ES-I3 (cell line): ENCODE measurements around the gene PHEX.

Source experiments
- H3K36me3 ChIP-seq: 2 replicates; pipeline ENCODE4 v1.6.1; 2013; ENCODE audit warnings: mild to moderate bottlenecking, low read length, control low read depth, moderate library complexity; ENCODE audit not compliant: insufficient read depth
- H3K4me1 ChIP-seq: 2 replicates; pipeline ENCODE4 v1.6.1; 2013; ENCODE audit warnings: mild to moderate bottlenecking, control low read depth, low read length; ENCODE audit not compliant: insufficient read depth
- H3K9ac ChIP-seq: 2 replicates; pipeline ENCODE4 v1.6.1; 2013; ENCODE audit warnings: low read depth, mild to moderate bottlenecking, low read length, moderate library complexity
- H3K9me3 ChIP-seq: 2 replicates; pipeline ENCODE4 v1.6.1; 2013; ENCODE audit warnings: mild to moderate bottlenecking, low read length, moderate library complexity; ENCODE audit not compliant: control insufficient read depth, insufficient read depth

PHEX gene

DNA sequence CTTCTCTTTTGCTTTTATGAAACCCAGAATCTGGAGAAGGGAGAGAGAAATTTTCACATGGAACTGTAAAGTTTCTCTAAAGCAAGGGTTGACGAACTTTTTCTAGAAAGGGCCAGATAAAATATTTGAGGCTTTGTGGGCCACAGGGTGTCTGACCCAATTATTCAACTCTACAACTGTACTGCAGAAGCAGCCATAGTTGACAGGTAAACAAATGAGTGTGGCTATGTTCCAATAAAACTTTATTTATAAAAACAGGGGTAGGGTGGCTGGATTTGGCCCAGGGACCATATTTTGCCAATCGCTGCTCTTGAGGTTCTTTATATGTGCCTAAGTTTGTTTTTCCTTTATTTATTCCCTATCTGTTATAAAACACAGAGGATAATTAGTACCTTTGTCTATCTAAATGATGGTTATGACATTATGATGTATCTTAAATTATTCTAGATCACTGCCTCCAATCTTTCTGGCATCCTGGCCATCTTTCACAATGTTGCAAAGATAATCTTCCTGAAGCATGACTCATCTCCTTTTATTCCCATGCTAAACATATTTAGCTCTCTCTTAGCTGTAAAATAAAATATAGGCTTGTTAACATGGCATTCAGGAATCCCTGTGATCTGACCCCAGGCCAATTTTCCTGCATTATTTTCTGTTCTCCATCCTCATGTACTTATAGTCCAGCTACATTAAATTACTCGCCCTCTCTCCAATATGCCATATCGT is 133.8 kb downstream of the PHEX start:
- Histone ChIP-seq H3K9ac (no peak overlapping the region), H3K36me3 (no peaks in the 10 kb centered on the region), H3K9me3 (no peaks in the 10 kb centered on the region), H3K4me1 (no peaks in the 10 kb centered on the region)

DNA sequence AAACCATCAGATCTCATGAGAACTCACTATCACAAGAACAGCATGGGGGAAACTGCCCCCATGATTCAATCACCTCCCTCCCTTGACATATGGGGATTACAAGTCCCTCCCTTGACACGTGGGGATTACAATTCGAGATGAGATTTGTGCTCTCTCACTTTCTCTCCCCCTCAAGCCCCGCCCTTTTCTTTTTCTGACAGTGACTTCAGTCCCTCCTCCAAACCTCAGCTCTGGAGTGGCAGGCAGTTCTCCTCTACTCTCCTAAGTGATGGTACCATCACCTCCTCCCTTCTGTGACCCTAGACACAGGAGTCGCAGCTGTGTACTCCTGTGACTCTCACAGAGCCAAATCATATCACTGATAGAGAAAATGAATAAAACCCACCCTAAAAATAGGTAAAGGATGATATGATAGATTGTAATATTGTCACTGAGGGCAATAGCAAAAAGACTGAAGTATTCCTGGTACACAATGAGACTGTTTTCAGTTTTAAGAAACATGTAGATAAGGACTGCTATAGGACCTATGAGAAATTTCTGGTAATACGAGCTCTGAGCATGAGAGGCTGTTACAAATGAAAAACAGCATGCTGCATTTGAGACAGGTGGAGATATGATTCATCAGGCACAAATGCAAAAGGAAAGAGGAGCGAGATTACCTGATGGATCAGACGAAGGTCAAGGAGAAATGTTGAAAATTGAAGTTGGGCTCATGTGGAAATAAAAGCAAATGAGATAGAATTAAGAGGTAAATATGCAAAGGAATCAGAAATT is 139.3 kb downstream of the PHEX start:
- peaks cover 4% of the 10 kb centered on the region; the same call in 1 of the 2 replicates for H3K4me1 ChIP-seq
- no peak overlapping the region for H3K9ac ChIP-seq
- H3K9me3 ChIP-seq, result no peaks in the 10 kb centered on the region
- no peaks in the 10 kb centered on the region for H3K36me3 ChIP-seq

DNA sequence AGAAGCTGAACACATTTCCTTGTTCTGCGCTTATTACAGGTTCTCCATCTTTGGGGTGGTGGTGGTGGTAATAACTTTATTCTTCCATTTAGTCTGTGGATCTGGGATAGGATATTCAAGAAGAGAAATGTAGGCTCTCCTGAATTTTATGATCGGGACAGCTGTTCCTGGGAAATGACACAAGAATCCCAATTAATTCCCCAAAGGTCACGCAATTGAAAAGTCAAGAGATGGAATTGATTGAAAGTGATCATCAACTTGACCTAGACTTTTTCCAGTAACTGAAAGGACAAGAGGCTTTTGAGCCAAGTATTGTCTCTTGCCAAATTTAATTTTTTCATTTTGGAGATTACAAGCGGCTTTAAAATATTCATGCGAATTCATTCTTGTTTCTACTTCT is 141.8 kb downstream of the PHEX start:
- Histone ChIP-seq H3K9ac (no peak overlapping the region), H3K9me3 (no peaks in the 10 kb centered on the region), H3K36me3 (no peaks in the 10 kb centered on the region), H3K4me1 (peaks cover 4% of the 10 kb centered on the region; the same call in 1 of the 2 replicates)

DNA sequence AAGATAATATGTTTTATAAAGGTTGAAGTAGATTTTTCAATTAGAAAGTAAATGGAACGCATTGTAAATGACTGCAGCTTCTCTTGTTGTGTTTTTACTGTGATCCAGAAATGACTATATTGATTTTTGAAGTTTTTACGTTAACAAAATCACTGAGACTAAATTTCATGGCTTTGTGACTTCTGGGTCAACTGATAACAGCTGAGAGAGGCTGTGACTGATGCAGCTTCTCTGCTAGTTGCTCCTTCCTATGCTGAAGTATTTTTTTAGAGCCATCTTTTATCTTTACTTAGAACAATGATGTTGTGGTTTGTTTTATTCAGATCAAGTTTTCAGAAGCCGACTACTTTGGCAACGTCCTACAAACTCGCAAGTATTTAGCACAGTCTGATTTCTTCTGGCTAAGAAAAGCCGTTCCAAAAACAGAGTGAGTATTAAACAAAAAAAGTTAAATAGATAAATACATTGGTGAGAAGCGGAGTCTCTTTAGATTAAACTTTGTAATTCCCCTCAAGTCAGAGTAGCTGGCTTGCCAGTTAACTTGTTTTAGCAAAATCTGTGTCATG is 145.9 kb downstream of the PHEX start:
- Histone ChIP-seq H3K9ac (no peak overlapping the region), H3K4me1 (no peaks in the 10 kb centered on the region), H3K9me3 (no peaks in the 10 kb centered on the region; the same call in 1 of the 2 replicates), H3K36me3 (no peaks in the 10 kb centered on the region)

DNA sequence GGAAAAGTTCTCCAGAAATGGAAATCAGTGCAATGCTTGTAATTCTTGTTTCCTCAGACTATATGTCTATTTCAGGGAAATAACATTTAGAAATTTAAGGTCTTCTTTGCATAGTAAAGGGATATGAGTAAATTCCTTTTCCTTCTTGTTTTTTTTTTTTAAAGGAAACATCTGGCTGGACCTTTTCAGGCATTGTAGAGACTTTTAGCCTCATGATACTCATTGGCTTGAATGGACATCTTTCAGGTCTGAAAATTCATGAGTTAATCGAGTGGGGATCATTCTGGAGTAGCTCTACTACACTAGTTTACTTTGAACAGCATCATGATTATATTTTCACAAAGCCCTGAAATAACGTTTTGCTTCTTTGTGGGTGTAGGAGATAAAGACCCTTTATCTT is 152.0 kb downstream of the PHEX start:
- Histone ChIP-seq H3K9ac (no peak overlapping the region), H3K4me1 (peaks cover 5% of the 10 kb centered on the region; the same call in 1 of the 2 replicates)

DNA sequence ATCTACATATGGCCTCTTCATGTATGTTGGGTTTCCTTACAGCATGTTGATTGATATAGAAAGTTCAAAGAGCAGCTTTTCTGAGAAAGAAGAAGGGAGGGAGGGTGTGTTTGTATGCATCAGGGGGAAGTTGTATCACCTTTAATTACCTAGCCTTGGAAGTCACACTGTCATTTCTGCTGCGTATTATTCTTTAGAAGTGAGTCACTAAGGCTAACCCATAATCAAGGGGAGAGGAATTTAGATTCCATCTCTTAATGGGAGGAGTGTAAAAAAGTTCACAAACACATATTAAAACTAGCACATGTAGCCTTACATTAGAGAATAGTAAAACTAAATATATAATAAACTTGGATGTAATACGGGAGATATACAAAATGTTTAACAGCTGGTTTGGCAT is 154.0 kb downstream of the PHEX start:
- Histone ChIP-seq H3K9me3 (no peaks in the 10 kb centered on the region), H3K9ac (no peak overlapping the region), H3K36me3 (no peaks in the 10 kb centered on the region), H3K4me1 (peaks cover 5% of the 10 kb centered on the region; the same call in 1 of the 2 replicates)

More for the DNA sequence above, 152.0 kb downstream of the PHEX start:
- Histone ChIP-seq H3K36me3 (no peaks in the 10 kb centered on the region), H3K9me3 (no peaks in the 10 kb centered on the region; the same call in 1 of the 2 replicates)

DNA sequence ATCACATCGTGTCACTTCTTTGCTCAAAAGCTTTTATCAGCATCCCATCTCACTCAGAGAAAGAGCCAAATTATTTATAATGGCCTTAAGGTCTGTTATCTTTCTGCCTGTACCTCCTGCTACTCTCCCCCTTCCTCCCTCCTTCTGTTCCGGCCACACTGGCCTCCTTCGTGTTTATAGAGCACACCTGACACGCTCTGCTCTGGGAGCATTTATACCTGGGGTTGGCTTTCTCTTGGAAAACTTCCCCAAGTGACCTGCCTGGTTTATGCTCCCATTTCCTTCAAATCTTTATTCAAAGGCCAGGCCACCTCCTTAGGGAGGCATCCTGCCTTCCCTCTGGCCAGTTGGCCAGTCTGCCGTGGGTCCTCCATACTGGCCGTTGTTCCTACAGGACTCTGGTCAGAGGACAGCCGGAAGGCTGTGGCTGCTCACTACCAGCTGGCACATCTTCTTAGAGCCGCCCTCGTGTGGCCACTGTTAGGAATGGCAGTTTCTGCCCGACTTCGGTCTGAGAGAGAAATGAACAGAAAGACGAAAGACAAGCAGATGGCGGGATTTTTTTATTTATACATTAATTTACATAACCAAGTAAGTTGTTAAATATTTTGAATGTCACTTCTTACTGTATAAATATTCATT is 160.4 kb downstream of the PHEX start:
- Histone ChIP-seq H3K9me3 (no peaks in the 10 kb centered on the region), H3K36me3 (no peaks in the 10 kb centered on the region), H3K4me1 (no peaks in the 10 kb centered on the region), H3K9ac (no peak overlapping the region)

DNA sequence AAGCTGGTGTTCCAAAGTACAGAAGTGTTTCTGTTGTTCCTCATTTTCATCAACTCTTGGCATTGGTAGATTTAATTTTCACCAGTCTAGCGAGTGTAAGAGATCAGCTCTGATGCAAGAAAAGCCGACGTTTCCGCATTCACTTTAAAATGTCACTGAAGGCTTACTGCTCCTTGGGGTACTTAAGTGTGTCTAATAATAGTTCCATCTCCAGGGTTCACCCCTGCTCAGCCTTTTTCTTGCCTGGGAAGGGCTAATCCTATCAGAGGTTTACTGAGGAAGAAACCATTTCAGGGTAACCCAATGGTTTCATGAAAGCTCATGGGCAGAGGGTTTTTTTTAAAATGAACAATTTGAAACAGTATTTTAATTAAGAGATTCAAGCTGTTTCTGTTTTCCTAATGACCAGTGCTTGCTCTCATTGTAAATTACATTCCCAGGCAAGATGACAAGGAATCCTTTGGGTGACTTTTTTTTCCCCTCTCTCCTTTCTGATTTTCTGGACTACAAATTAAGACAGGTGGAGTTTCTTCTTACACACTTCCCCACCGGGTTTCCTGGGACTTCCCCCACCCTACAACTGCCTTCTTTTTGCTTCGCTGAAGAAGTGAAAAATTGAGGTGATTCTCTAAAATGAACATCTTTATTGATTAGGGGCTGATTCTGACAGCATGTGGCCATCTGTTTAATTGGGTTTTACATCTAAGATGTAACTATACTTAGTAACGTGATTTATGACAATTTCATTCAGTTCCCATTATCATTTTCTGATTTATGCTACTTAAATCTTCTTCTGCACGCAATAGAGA is 161.9 kb downstream of the PHEX start:
- H3K36me3 ChIP-seq, result no peaks in the 10 kb centered on the region
- no peaks in the 10 kb centered on the region for H3K9me3 ChIP-seq
- no peak overlapping the region for H3K9ac ChIP-seq
- H3K4me1 ChIP-seq, result no peaks in the 10 kb centered on the region

DNA sequence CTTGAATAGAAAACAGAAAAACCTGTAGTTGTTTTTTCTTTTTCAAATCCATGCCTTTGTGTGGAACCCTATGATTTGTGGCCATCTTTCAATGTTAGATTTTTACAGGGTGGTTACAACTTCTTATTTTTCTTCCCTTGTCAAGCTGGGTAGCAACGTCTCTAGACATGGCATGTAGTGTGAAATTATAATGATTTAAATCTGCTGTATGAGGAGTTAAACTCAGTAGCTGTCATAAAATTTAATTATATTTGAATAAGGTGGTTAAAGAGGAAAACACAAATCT is 162.5 kb downstream of the PHEX start:
- Histone ChIP-seq H3K4me1 (no peaks in the 10 kb centered on the region), H3K36me3 (no peaks in the 10 kb centered on the region)

DNA sequence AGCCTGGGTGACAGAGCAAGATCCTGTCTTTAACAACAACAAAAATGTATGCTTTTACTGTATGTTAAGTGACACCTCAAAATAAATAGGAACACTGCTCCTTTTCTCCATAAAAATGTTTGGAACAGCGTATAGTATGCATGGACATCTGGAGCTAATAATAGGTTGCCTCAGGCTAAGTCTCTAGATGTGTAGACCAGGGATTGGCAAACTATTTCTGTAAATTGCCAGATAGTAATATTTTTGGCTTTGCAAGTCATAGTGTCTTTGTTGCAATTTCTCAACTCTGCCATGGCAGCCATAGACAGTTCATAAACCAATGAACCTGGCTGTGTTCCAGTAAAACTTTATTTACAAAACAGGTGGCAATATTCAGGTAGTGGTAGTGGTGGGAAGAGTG is 164.0 kb downstream of the PHEX start:
- Histone ChIP-seq H3K4me1 (no peaks in the 10 kb centered on the region), H3K36me3 (no peaks in the 10 kb centered on the region), H3K9ac (no peak overlapping the region), H3K9me3 (no peaks in the 10 kb centered on the region)

More for the DNA sequence above, 162.5 kb downstream of the PHEX start:
- Histone ChIP-seq H3K9me3 (no peaks in the 10 kb centered on the region), H3K9ac (no peak overlapping the region)

DNA sequence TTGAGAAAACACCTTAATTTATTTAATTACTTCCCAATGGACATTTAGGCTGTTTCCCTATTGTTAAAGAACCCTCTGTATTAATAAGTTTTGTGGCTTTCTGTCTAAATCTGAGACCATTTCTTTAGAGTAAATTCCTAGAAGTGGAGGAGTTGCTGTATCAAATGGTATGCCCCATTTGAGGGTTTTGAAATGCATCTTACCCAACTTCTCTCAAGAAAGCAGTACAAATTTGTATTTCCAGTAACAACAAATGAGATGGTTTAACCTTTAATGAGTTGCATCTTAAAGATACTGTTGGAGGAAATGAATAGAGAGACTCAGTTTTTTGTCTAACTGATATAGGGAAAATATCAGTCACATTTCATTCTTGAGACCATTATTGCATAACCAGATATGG is 170.1 kb downstream of the PHEX start:
- Histone ChIP-seq H3K4me1 (no peaks in the 10 kb centered on the region), H3K9ac (no peak overlapping the region), H3K36me3 (no peaks in the 10 kb centered on the region), H3K9me3 (no peaks in the 10 kb centered on the region)

DNA sequence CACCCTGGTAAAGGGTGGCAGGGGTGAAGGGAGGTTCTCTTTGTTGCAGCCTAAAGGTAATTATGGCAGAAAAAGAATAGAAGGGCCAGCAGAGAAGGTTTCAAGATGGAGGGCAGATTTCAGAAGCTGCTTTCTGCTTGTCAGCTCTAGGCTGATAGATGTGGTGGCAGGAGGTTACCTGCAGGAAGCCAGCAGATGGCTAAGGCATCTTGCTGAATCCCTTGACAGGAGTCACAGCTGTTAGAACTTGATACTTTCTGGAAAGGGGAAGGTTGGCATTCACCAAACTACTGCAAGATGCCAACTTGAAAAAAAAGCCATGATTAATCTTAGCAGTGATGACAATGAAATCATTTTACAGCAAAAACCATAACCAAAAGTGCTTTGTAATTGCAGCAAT is 171.1 kb downstream of the PHEX start:
- H3K9ac ChIP-seq, result no peak overlapping the region
- H3K9me3 ChIP-seq, result no peaks in the 10 kb centered on the region
- H3K36me3 ChIP-seq, result no peaks in the 10 kb centered on the region
- no peaks in the 10 kb centered on the region for H3K4me1 ChIP-seq

DNA sequence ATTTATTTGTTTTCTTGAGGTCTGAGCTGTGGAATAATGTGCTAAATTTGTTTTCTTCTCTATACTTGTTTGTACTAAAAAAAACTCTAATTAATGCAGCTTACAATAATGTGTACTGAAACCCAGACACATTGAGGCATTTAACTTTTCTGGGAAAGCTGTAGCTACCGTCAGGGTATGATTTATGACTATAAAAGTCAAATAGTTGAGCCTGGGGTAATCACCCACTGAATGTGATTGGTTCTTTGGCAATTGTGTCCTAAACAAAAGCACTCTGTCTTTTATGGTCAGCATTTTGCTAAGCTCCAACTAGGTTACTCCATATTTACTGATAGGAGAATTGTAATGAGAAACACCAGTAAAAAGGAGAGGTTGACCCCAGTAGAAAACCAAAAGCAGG is 174.7 kb downstream of the PHEX start:
- Histone ChIP-seq H3K9ac (no peak overlapping the region), H3K4me1 (no peaks in the 10 kb centered on the region), H3K36me3 (no peaks in the 10 kb centered on the region), H3K9me3 (no peaks in the 10 kb centered on the region)

DNA sequence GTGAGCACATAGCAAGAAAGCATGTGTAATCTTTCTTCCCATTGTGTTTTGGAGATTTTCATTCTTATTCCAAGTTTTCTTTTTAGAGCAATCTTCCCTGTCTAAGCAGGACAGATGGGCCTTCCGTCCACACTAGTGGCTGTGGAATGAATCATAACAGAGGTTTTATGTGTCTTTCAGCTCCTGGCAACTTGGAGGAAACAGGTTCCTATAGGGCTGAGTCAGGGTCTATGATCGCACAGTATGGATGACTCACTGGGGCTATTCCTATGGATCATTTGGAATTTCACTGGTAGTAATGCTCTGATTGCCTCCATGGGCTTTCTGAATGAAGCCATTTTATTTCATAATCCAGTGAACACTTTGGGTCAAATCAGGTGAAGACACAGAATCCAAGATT is 188.8 kb downstream of the PHEX start:
- no peak overlapping the region for H3K9ac ChIP-seq
- H3K9me3 ChIP-seq, result peaks cover 4% of the 10 kb centered on the region; the same call in 1 of the 2 replicates
- peaks cover 15% of the 10 kb centered on the region for H3K4me1 ChIP-seq
- H3K36me3 ChIP-seq, result no peaks in the 10 kb centered on the region; the same call in none of the 2 replicates
